ENCODE results near the gene MPST. TPM values are rescaled to one million over a fixed set of nuclear protein-coding genes. Genes with fewer than 3 reads are reported as not detected.

MPST gene
- total RNA-seq, 4 donors from 2014 or later, result 131 to 161 (median 146) TPM

DNA sequence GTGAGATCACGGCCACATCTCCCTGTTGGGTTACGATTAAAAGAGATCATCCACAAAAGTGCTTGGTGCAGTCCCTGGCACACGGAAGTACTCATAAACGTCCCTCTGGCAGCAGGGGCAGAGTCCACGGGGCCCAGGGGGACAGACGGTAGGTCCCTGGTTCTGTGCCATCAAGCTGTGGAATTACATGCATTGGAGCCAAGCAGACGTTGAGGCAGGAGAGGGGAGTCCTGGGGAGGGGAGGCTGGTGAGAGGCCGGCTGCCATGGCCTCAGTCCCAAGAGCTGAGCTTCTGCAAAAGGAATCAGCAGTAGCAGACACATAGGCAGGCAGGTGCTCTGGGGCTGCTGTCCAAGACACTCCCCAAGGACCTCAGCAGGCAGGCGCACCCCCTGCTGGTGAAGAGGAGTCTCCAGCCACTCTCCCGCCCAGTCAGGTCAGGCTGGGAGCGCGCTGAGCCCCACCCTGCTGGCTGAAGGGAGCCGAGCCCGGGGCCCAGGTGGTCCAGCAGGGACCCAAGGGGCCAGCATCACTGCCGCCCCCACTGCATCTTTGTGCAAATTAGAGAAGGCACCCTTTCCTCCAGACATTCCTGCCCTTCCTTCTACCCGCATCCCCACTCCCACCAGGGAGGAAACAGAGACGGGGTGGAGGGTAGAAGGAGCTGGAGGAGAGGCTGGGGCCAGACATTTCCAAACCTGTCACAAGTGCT, 24.4 kb downstream of the MPST start:
- no peak for TF ChIP-seq POLR2A (IDR thresholded peaks at IDR 0.05)
- TF ChIP-seq, protein P1, sequence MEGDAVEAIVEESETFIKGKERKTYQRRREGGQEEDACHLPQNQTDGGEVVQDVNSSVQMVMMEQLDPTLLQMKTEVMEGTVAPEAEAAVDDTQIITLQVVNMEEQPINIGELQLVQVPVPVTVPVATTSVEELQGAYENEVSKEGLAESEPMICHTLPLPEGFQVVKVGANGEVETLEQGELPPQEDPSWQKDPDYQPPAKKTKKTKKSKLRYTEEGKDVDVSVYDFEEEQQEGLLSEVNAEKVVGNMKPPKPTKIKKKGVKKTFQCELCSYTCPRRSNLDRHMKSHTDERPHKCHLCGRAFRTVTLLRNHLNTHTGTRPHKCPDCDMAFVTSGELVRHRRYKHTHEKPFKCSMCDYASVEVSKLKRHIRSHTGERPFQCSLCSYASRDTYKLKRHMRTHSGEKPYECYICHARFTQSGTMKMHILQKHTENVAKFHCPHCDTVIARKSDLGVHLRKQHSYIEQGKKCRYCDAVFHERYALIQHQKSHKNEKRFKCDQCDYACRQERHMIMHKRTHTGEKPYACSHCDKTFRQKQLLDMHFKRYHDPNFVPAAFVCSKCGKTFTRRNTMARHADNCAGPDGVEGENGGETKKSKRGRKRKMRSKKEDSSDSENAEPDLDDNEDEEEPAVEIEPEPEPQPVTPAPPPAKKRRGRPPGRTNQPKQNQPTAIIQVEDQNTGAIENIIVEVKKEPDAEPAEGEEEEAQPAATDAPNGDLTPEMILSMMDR (IDR thresholded peaks at IDR 0.05 in 4 of 5, conservative IDR thresholded peaks at IDR 0.05 in 1 of 5), result peak in 4 of 5 experiments; percentile 43 to 62 (median 50)
- Histone ChIP-seq H3K9me3 (no peaks in the 10 kb centered on the region), H3K27me3 (peaks cover 0 to 11% (median 0%) of the 10 kb centered on the region in 3 donors), H3K4me3 (no peak overlapping the region), H3K36me3 (no peaks in the 10 kb centered on the region), H3K27ac (no peak overlapping the region), H3K4me1 (no peaks in the 10 kb centered on the region)
- in situ Hi-C loops (cut with MboI; ENCODE audit: low sequenced_read_pairs in 4 of 4), result no loop called here
- peak in 1 of 2 donors; percentile 51 for DNase-seq
- ATAC-seq, result peak in 1 of 2 donors; percentile 70
- intact Hi-C loops (cut with DNase I; ENCODE audit: low total_unique reads), result loop anchor here (1.0 kb wide), 1 partner anchor 262 kb away; no protein-coding TSS in a partner anchor

DNA sequence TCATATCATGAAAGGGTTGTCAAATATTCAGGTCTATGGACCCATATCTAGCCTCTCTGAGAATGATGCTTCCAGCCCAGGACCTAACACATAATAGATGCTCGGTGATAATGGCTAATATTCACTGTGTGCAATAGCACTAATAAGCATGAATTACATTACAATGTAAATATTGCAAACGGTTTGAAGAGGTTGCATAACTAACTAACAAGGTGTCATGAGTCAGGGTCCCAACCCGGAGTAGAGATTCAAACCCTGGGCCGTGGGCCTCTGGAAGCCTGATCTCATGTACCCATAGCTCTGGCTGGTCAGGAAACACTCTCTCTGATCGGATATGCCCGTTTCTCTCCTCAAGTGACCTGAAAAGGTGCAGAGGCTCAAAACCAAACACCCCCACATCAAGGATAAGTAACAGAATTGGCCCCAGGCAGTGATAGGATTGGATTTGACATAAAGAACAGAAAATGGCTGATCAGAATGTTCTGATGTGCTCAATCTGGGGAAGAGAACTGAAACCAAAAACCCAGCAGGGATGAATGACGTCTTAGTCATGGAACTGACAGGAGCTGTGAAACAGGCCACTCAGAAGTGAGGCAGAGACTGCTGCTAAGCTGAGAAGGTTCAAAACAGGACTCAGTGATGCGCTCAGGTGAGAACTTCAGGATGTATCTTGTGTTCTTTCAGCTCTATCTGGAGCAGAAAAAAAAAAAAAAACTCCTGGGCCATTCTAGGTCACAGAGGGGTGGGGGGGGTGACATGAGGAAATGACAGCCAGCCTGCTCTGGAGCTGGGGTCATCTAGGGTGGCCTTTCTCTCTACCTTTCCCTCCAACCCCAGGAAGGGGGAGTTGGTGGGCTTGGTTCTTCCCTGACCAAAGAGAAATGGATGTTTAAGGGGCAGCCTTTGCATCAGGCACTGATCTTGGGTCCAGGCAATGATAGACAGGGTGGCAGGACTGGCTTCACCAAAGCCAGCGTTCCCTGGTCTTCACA, 25.4 kb downstream of the MPST start:
- ATAC-seq (no peak), DNase-seq (no peak)
- Histone ChIP-seq H3K4me3 (no peak overlapping the region), H3K27ac (no peak overlapping the region), H3K27me3 (peaks cover 0 to 10% (median 0%) of the 10 kb centered on the region in 3 donors), H3K4me1 (no peaks in the 10 kb centered on the region), H3K36me3 (no peaks in the 10 kb centered on the region), H3K9me3 (no peaks in the 10 kb centered on the region)
- in situ Hi-C loops (cut with MboI; ENCODE audit: low sequenced_read_pairs in 4 of 4) (no loop called here), intact Hi-C loops (cut with DNase I; ENCODE audit: low total_unique reads) (loop anchor here (1.0 kb wide), 1 partner anchor 263 kb away; no protein-coding TSS in a partner anchor)
- TF ChIP-seq, protein P1 (IDR thresholded peaks at IDR 0.05 in 4 of 5, conservative IDR thresholded peaks at IDR 0.05 in 1 of 5), result no peak
- no peak for TF ChIP-seq POLR2A (IDR thresholded peaks at IDR 0.05)

DNA sequence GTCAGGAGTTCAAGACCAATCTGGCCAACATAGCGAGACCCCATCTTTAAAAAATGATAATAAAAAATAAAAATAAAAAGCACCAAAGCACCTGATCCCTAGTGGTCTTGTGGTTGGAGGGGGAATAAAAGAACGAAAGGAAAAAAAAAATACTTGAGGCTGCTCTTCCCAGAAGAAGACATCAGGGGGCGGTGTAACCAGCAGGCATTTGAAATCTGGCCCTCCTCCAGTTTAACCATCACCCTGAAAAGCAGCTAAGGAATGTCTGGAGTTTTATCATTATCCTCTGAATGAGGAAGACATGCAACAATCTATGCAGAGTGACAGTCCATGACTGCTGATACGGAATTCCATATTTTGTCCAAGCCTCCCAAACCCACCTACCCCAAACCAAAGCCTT, 26.4 kb downstream of the MPST start:
- TF ChIP-seq POLR2A (IDR thresholded peaks at IDR 0.05), result no peak
- TF ChIP-seq, protein P1 (IDR thresholded peaks at IDR 0.05 in 4 of 5, conservative IDR thresholded peaks at IDR 0.05 in 1 of 5), result no peak
- ATAC-seq, result no peak
- no peak for DNase-seq
- Histone ChIP-seq H3K4me3 (no peak overlapping the region), H3K27ac (no peak overlapping the region), H3K9me3 (no peaks in the 10 kb centered on the region), H3K27me3 (peaks cover 0 to 13% (median 6%) of the 10 kb centered on the region in 3 donors), H3K4me1 (no peaks in the 10 kb centered on the region), H3K36me3 (no peaks in the 10 kb centered on the region)
- intact Hi-C loops (cut with DNase I; ENCODE audit: low total_unique reads), result no loop called here
- in situ Hi-C loops (cut with MboI; ENCODE audit: low sequenced_read_pairs in 4 of 4), result no loop called here

DNA sequence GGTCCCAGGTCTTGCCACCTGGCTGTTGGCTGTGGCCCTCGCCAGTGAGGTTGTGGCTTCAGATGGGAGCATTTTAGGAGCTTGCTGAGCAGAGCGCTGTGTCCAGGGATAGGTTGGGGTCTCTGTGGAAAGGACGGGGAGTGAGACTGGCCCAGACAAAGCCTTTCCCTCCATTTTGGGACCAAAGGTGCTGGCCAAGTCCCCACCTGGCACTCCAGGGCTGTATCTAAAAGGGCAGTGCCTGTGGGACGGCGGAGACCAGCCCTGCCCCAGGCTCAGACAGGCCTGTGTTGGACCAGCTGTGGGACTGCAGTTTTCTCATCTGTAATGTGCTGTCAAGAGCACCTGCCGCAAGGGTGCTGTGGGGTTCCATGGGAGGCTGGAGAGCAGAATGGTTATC, 27.0 kb downstream of the MPST start:
- H3K36me3 ChIP-seq, result no peaks in the 10 kb centered on the region

More for the DNA sequence above, 27.0 kb downstream of the MPST start:
- in situ Hi-C loops (cut with MboI; ENCODE audit: low sequenced_read_pairs in 4 of 4), result no loop called here
- intact Hi-C loops (cut with DNase I; ENCODE audit: low total_unique reads), result no loop called here
- no peak overlapping the region for H3K27ac ChIP-seq
- no peak overlapping the region for H3K4me3 ChIP-seq
- no peak for TF ChIP-seq POLR2A (IDR thresholded peaks at IDR 0.05)
- TF ChIP-seq, protein P1 (IDR thresholded peaks at IDR 0.05 in 4 of 5, conservative IDR thresholded peaks at IDR 0.05 in 1 of 5), result no peak
- no peaks in the 10 kb centered on the region for H3K4me1 ChIP-seq
- peaks cover 0 to 12% (median 8%) of the 10 kb centered on the region in 3 donors for H3K27me3 ChIP-seq
- ATAC-seq (no peak), DNase-seq (no peak)
- no peaks in the 10 kb centered on the region for H3K9me3 ChIP-seq
